Sigmoid colon (tissue), 7 donors: ENCODE results near the gene MRPL57. TPM values are rescaled to one million over a fixed set of nuclear protein-coding genes. Genes with fewer than 3 reads are reported as not detected.
"Not testable (repeated sequence)": the region's sequence is repeated elsewhere in the genome, so short reads cannot be mapped to it uniquely, and the experiment has no call there.

Experiments used
- DNase-seq: peaks from one replicate; pipeline ENCODE4 v3.0.0-alpha.2; 2019
- H3K27ac ChIP-seq, 4 donors: fragments of 200-600 bp; sonication (generic); one replicate each; pipeline ENCODE4 v1.5.1; 2016 to 2019; ENCODE audit warnings: mild to moderate bottlenecking in 1 of 4
- H3K27me3 ChIP-seq, 3 donors: fragments of 200-600 bp; sonication (generic); one replicate each; pipeline ENCODE4 v1.5.1; 2019; ENCODE audit warnings: mild to moderate bottlenecking in 1 of 3
- H3K36me3 ChIP-seq, 4 donors: fragments of 200-600 bp; sonication (generic); one replicate each; pipeline ENCODE4 v1.5.1; 2016 to 2019
- H3K4me1 ChIP-seq, 4 donors: fragments of 200-600 bp; sonication (generic); one replicate each; pipeline ENCODE4 v1.5.1; 2017 to 2019
- H3K4me3 ChIP-seq, 4 donors: fragments of 200-600 bp; sonication (generic); one replicate each; pipeline ENCODE4 v1.5.1; 2017 to 2019; ENCODE audit warnings: mild to moderate bottlenecking in 2 of 4, moderate library complexity in 1 of 4
- H3K9me3 ChIP-seq, 4 donors: fragments of 200-600 bp in 3 of 4; sonication (generic) in 3 of 4; one replicate each; pipeline versions ENCODE4 v1.5.1 to v1.6.1; 2013 to 2019
- CTCF ChIP-seq, 4 experiments: fragments of 450-650 bp in 3 of 4; fragments of 200-600 bp in 1 of 4; IDR thresholded peaks; one replicate each; pipeline ENCODE4 v1.5.1; 2016 to 2019; ENCODE audit warnings: antibody characterized with exemption in 4 of 4, mild to moderate bottlenecking in 3 of 4, moderate library complexity in 2 of 4
- EP300 ChIP-seq, 4 donors: sonication (generic); formaldehyde crosslinking; IDR thresholded peaks; one replicate each; pipeline ENCODE4 v1.6.1; 2017; ENCODE audit warnings: antibody characterized with exemption in 4 of 4
- POLR2A ChIP-seq, 2 donors: fragments of 450-650 bp; IDR thresholded peaks; one replicate each; pipeline ENCODE4 v1.6.1; 2016; ENCODE audit warnings: antibody characterized with exemption in 2 of 2, mild to moderate bottlenecking in 2 of 2, moderate library complexity in 2 of 2
- POLR2AphosphoS5 ChIP-seq, 4 donors: sonication (generic); formaldehyde crosslinking; IDR thresholded peaks; one replicate each; pipeline ENCODE4 v1.6.1; 2017; ENCODE audit warnings: antibody characterized with exemption in 4 of 4
- WGBS, 2 donors: extraction: QIAGEN DNeasy Blood & Tissue Kit; methylation state at CpG; one replicate each; pipeline ENCODE4 v1.1.7; 2013; 5-methylcytosine and 5-hydroxymethylcytosine counted together
- intact Hi-C: fragments of 100-400 bp; cut with DNase I; formaldehyde crosslinking; loops from one replicate; pipeline ENCODE4 v1.15.1; 2023
- polyA plus RNA-seq, 3 donors: library from polyadenylated mRNA; stranded (reverse); fragments of 200-250 nt; gene quantifications; one replicate each; pipeline ENCODE4 v1.2.3, GENCODE V29; 2013
- total RNA-seq, 4 donors: library from RNA; depleted of rRNA; stranded (reverse); fragments of >200 nt; gene quantifications; one replicate each; pipeline ENCODE4 v1.1.0, GENCODE V29; 2016
- donor health status: healthy with polysubstance abuse.
- donor health status: Bipolar disorder and iron deficiency.
- donor health status: healthy.

Gene MRPL57
- total and polyA plus RNA-seq, 7 donors = 21.0 to 51.0 (median 25.8) TPM

- Histone ChIP-seq H3K36me3 (no peaks in the 10 kb centered on the region), H3K27me3 (no peaks in the 10 kb centered on the region), H3K27ac (no peak overlapping the region), H3K9me3 (no peaks in the 10 kb centered on the region), H3K4me1 (peaks cover 0 to 18% (median 12%) of the 10 kb centered on the region in 4 donors), H3K4me3 (no peak overlapping the region)
- no peak for TF ChIP-seq POLR2AphosphoS5 (IDR thresholded peaks at IDR 0.05)
- no peak for TF ChIP-seq EP300 (IDR thresholded peaks at IDR 0.05)
- no peak for TF ChIP-seq POLR2A (IDR thresholded peaks at IDR 0.05)
- no peak for TF ChIP-seq CTCF (IDR thresholded peaks at IDR 0.05)
- 87 to 93% methylated on average over 2 of the region's 2 CpGs for WGBS, 2 donors
- no peak for DNase-seq
- intact Hi-C loops = no loop called here
Observed at GRCh38 chr13:21181671-21182070, 5.2 kb downstream of the MRPL57 start.

GRCh38 chr13:21186410-21186809, 10.0 kb downstream of the MRPL57 start:
- H3K4me3 ChIP-seq, H3K27me3 ChIP-seq, H3K36me3 ChIP-seq, H3K9me3 ChIP-seq, H3K27ac ChIP-seq, intact Hi-C loops, H3K4me1 ChIP-seq, DNase-seq: not testable (repeated sequence)
- 94% methylated on average over 27 to 28 of the region's 35 CpGs for WGBS, 2 donors

GRCh38 chr13:21194756-21195155, 18.3 kb downstream of the MRPL57 start:
- intact Hi-C loops, H3K9me3 ChIP-seq, DNase-seq, H3K4me3 ChIP-seq, H3K27me3 ChIP-seq, H3K36me3 ChIP-seq, H3K27ac ChIP-seq, H3K4me1 ChIP-seq: not testable (repeated sequence)
- 65 to 86% methylated on average over 2 of the region's 2 CpGs for WGBS, 2 donors

GRCh38 chr13:21197606-21198225, 21.3 kb downstream of the MRPL57 start:
- H3K4me3 ChIP-seq, intact Hi-C loops, H3K27me3 ChIP-seq, H3K4me1 ChIP-seq, H3K9me3 ChIP-seq, H3K27ac ChIP-seq, H3K36me3 ChIP-seq, DNase-seq: not testable (repeated sequence)
- 75 to 82% methylated on average over 9 of the region's 9 CpGs for WGBS, 2 donors

- H3K9me3 ChIP-seq, H3K4me1 ChIP-seq, H3K36me3 ChIP-seq, H3K27me3 ChIP-seq, H3K4me3 ChIP-seq, H3K27ac ChIP-seq, intact Hi-C loops, DNase-seq: not testable (repeated sequence)
- 78 to 85% methylated on average over 4 of the region's 4 CpGs for WGBS, 2 donors
Observed at GRCh38 chr13:21198391-21198790, 21.9 kb downstream of the MRPL57 start.

- H3K9me3 ChIP-seq, H3K4me3 ChIP-seq, H3K27me3 ChIP-seq, H3K27ac ChIP-seq, H3K4me1 ChIP-seq, DNase-seq, intact Hi-C loops, H3K36me3 ChIP-seq: not testable (repeated sequence)
Observed at GRCh38 chr13:21201456-21202190, 25.2 kb downstream of the MRPL57 start.

- H3K36me3 ChIP-seq = no peaks in the 10 kb centered on the region
- intact Hi-C loops = no loop called here
- H3K4me1 ChIP-seq = no peaks in the 10 kb centered on the region
- H3K27me3 ChIP-seq = no peaks in the 10 kb centered on the region
- H3K4me3 ChIP-seq = no peak overlapping the region
- no peak for DNase-seq
- H3K9me3 ChIP-seq = no peaks in the 10 kb centered on the region
- no peak for TF ChIP-seq POLR2A (IDR thresholded peaks at IDR 0.05)
- TF ChIP-seq CTCF (IDR thresholded peaks at IDR 0.05) = no peak
- TF ChIP-seq POLR2AphosphoS5 (IDR thresholded peaks at IDR 0.05) = no peak
- no peak for TF ChIP-seq EP300 (IDR thresholded peaks at IDR 0.05)
- no peak overlapping the region for H3K27ac ChIP-seq
- WGBS, 2 donors = 49 to 52% methylated on average over 3 of the region's 3 CpGs
Observed at GRCh38 chr13:21202767-21203531, 26.5 kb downstream of the MRPL57 start.
